NCI-H2196 (cell line): ENCODE measurements around the gene ZNF480.
"Not testable (repeated sequence)": the region's sequence is repeated elsewhere in the genome, so short reads cannot be mapped to it uniquely, and the experiment has no call there.

Experiments
- DNase-seq: peaks from one replicate; lab custom pipeline; 2025; ENCODE audit not compliant: unreplicated experiment; lab: John Stamatoyannopoulos, UW

The ZNF480 gene

DNA sequence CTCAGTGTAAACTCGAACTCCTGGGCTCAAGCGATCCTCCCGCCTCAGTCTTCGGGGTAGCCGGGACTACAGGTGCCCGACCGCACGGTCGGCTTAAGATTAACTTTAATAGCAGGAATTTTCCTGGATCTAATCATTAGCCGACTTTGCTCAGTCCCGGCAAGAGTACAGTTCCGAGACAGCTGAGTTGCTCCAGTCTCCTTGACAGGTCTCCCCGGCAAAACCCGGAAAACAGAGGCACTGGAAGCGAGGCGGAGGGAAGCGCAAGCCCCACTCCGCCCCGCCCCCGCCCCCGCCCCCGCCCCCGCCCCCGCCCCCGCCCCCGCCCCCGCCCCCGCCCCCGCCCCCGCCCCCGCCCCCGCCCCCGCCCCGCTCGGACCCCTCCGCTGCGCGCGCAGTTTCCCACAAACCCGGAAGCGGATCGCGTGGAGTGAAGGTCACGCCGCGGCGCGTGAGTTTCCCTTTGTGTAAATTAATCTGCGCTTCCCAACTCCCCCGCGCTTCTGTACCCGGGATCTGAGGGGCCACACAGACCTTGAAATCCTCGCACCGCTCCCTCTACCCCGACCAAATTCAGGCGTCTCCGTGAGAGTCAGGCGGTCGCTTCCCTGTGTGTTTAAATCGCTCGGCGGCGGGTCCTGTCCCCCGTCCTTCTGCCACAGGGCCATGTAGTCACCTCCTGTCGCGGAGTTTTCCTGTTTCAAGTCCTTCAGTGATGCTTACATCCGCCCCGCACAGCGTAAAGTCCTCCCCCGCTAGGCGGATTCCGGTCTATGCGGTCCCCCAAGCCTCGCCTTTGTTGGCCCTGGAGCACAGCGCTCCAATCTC, at the start of gene ZNF480:
Gene ZNF480 (plus strand): TSS at position 397 of the 828 bp plus-strand sequence. CDS start 3,244 bp downstream, outside the sequence.
- DNase-seq = peak; percentile 78

GRCh38 chr19:52248241-52248640, 48.7 kb upstream of the ZNF480 start:
- DNase-seq = no peak

- no peak for DNase-seq
These were observed 38.5 kb upstream of the ZNF480 start for GRCh38 chr19:52258426-52258825.

- DNase-seq = not testable (repeated sequence)
These were observed 31.4 kb upstream of the ZNF480 start for GRCh38 chr19:52265556-52265955.

GRCh38 chr19:52269338-52270261, 27.4 kb upstream of the ZNF480 start, which contains the start of gene ZNF766:
Gene ZNF766 (plus strand): TSS chr19:52269587. CDS start chr19:52269614, 27 bp downstream.
- peak; percentile 95 for DNase-seq

DNA sequence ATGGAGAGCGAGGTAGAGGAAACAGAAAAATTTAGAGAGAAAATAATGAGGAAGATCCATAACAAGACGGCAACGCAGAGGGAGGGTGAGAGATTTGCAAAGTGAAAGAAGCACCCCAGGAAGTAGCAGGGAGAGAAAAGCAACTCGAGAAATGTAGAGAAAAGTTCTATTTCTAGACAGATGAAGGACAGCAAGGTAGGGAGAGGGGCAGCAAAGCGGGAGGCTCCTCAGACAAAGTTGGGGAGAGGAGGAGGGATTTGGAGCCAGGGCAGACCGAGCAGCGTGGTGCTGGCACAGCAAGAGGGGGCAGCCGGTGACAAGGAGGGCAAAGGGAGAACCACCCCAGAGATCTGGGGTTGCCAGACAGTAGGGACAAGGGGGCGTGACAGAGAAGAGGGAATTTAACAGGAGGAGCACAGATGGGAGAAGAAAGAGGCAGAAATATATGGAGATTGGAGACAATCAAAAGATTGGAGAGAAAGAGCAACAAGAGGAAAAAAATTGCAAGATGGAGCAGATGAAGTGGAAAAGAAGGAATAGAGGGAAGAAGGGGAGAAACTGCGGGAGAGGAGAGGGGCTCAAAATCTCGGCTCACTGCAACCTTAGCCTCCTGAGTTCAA, 26.6 kb upstream of the ZNF480 start:
- DNase-seq = no peak

- DNase-seq = no peak
These were observed 23.7 kb upstream of the ZNF480 start for GRCh38 chr19:52273301-52273700.

DNA sequence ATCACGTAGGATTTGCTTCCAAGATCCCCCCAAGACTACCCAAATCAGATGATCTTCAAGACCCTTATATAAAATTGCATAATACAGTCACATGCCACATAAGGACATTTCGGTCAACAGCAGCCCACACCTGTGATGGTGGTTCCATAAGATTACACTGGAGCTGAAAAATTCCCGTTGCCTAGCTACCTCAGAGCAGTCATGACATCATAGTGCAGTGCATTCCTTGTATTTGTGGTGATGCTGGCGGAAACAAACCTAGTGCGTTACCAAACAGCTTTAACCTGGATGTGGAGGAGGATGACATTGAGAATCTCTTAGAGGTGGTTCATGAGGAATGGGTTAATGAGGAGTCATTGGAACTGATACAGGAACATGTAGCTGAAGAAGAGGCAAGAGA, 22.8 kb upstream of the ZNF480 start:
- DNase-seq = no peak

- no peak for DNase-seq
These were observed 21.0 kb upstream of the ZNF480 start for GRCh38 chr19:52275988-52276387.

GRCh38 chr19:52277471-52277870, 19.5 kb upstream of the ZNF480 start:
- DNase-seq = no peak

- DNase-seq = no peak
These were observed 10.7 kb upstream of the ZNF480 start for GRCh38 chr19:52286256-52286655.

- DNase-seq = no peak
These were observed 5.2 kb upstream of the ZNF480 start for GRCh38 chr19:52291781-52292180.

DNA sequence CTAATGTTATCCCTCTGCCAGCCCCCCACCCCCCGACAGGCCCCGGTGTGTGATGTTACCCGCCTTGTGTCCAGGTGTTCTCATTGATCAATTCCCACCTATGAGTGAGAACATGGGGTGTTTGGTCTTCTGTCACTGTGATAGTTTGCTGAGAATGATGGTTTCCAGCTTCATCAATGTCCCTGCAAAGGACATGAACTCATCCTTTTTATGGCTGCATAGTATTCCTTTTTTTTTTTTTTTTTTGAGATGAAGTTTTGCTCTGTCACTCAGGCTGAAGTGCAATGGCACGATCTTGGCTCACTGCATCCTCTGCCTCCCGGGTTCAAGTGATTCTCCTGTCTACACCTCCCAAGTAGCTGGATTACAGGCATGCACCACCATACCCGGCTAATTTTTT, 4.0 kb upstream of the ZNF480 start:
- DNase-seq = not testable (repeated sequence)

GRCh38 chr19:52296400-52296772, 583 bp upstream of the ZNF480 start:
- no peak for DNase-seq

GRCh38 chr19:52297601-52298364, 814 bp downstream of the ZNF480 start:
- no peak for DNase-seq

DNA sequence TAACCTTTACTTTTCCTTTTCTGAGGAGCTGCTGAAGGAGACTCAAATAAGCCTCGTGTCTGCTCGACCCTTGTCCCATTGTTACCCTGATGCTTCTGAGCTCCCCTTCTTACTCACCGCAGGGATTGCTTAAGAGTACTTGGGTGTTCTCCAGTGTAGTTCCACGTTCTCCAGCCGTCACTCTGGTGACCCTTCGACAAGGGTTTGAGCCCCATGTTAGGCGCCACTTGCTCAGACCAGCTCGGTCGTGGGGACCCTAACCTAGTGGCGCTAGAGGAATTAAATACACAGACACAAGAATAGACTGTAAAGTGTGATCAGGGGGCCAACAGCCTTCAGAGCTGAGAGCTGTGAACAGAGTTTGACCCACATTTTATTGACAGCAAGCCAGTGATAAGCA, 10.3 kb downstream of the ZNF480 start:
- no peak for DNase-seq

- DNase-seq = no peak
These were observed 25.5 kb downstream of the ZNF480 start for GRCh38 chr19:52322429-52322828.

DNA sequence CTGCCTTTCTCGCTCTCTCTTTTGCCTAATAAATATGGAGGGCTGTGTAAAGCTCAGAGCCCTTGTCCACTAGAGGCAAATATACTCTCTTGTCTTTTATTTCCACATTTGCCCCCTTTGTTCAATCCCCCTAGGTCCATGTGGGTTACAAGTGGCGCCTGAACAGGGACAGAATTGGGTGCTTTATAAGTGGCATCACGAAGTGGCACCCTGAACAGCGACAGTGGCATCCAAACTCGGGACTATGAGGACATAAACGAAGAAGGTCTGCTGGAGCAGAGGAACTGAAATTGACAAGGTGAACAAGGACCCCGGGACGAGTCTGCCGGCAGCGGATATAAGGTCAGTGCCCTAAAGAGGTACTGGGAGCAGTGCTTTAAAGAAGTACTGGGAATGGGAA, 34.8 kb downstream of the ZNF480 start:
- DNase-seq = no peak

DNA sequence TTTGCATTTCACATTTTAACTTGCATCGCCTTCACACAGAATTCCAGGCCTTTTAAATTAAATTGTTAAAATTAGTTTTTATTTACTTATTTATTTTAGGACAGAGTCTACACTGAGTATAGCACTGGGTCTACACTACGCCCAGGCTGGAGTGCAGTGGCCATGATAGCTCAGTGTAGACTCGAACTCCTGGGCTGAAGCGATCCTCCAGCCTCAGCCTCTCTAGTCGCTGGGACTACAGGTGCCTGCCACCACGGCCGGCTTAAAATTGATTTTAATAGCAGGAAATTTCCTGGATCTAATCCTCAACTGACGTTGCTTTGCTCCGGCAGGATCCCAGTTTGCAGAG, 38.8 kb downstream of the ZNF480 start:
- no peak for DNase-seq

GRCh38 chr19:52336117-52336790, 39.3 kb downstream of the ZNF480 start, which contains the start of gene ZNF610:
Gene ZNF610 (plus strand): TSS chr19:52336243. CDS start chr19:52349173, 12,930 bp downstream.
- DNase-seq = peak; percentile 81
